Stimulated activated CD8-positive, alpha-beta memory T cell treated with anti-CD3 and anti-CD28 coated beads, Interleukin-15, amount 100 ng/mL, for 24 hours (primary cell): ENCODE data around the gene UNC5CL.

Source experiments
- DNase-seq: peaks from one replicate; pipeline ENCODE4 v3.0.0-alpha.2; 2020; ENCODE audit warnings: low read depth

Gene UNC5CL

GRCh38 chr6:41062056-41062455, 23.0 kb upstream of the UNC5CL start:
- DNase-seq = no peak

GRCh38 chr6:41061196-41061726, 22.2 kb upstream of the UNC5CL start:
- DNase-seq = no peak

- DNase-seq = no peak
Measured at GRCh38 chr6:41059556-41059955, 20.5 kb upstream of the UNC5CL start.

- DNase-seq = no peak
Measured at GRCh38 chr6:41058783-41059181, 19.8 kb upstream of the UNC5CL start.

GRCh38 chr6:41056768-41057490, 17.9 kb upstream of the UNC5CL start:
- DNase-seq = no peak

- no peak for DNase-seq
Measured at GRCh38 chr6:41055149-41055548, 16.1 kb upstream of the UNC5CL start.

GRCh38 chr6:41054511-41054910, 15.5 kb upstream of the UNC5CL start:
- no peak for DNase-seq

- no peak for DNase-seq
Measured at GRCh38 chr6:41053041-41053440, 14.0 kb upstream of the UNC5CL start, which contains the start of gene APOBEC2. TSS of gene APOBEC2 (plus strand) at chr6:41053202. CDS start at chr6:41053348, 146 bp downstream.

- DNase-seq = no peak
Measured at GRCh38 chr6:41051873-41052272, 12.9 kb upstream of the UNC5CL start.

GRCh38 chr6:41050536-41050935, 11.5 kb upstream of the UNC5CL start:
- no peak for DNase-seq

- no peak for DNase-seq
Measured at GRCh38 chr6:41049955-41050354, 10.9 kb upstream of the UNC5CL start.

GRCh38 chr6:41049521-41049920, 10.5 kb upstream of the UNC5CL start:
- no peak for DNase-seq

GRCh38 chr6:41047745-41048732, 9.0 kb upstream of the UNC5CL start:
- no peak for DNase-seq

- no peak for DNase-seq
Measured at GRCh38 chr6:41047306-41047705, 8.3 kb upstream of the UNC5CL start.

- no peak for DNase-seq
Measured at GRCh38 chr6:41046084-41046483, 7.1 kb upstream of the UNC5CL start.

- DNase-seq = no peak
Measured at GRCh38 chr6:41045664-41046063, 6.6 kb upstream of the UNC5CL start.

- DNase-seq = no peak
Measured at GRCh38 chr6:41043151-41043550, 4.1 kb upstream of the UNC5CL start.

- no peak for DNase-seq
Measured at GRCh38 chr6:41042226-41043055, 3.4 kb upstream of the UNC5CL start, which contains the start of gene TSPO2. TSS of gene TSPO2 (plus strand) at chr6:41042467. CDS start at chr6:41042986, 519 bp downstream.

- no peak for DNase-seq
Measured at GRCh38 chr6:41040940-41041536, 2.0 kb upstream of the UNC5CL start.

- no peak for DNase-seq
Measured at GRCh38 chr6:41040101-41040939, 1.3 kb upstream of the UNC5CL start.
